Dedifferentiated amniotic fluid mesenchymal stem cell (primary cell): Measurements from ENCODE around the gene GRAMD1A.
"Not testable (repeated sequence)": the region's sequence is repeated elsewhere in the genome, so short reads cannot be mapped to it uniquely, and the experiment has no call there.

ENCODE experiments used
- DNase-seq: peaks from one replicate; pipeline ENCODE4 v3.0.0-alpha.2; 2016; ENCODE audit errors: extremely low spot score

GRAMD1A gene

GRCh38 chr19:35002037-35002535, 2.0 kb downstream of the GRAMD1A start:
- no peak for DNase-seq

GRCh38 chr19:35004517-35005255, 4.6 kb downstream of the GRAMD1A start:
- DNase-seq = no peak

- no peak for DNase-seq
These were observed 5.3 kb downstream of the GRAMD1A start for GRCh38 chr19:35005256-35005977.

GRCh38 chr19:35006007-35006341, 5.9 kb downstream of the GRAMD1A start:
- DNase-seq = not testable (repeated sequence)

- DNase-seq = no peak
These were observed 6.3 kb downstream of the GRAMD1A start for GRCh38 chr19:35006342-35006998.

GRCh38 chr19:35006999-35007365, 6.9 kb downstream of the GRAMD1A start:
- no peak for DNase-seq

GRCh38 chr19:35007427-35007826, 7.3 kb downstream of the GRAMD1A start:
- DNase-seq = not testable (repeated sequence)

GRCh38 chr19:35008891-35009341, 8.8 kb downstream of the GRAMD1A start:
- DNase-seq = no peak

- no peak for DNase-seq
These were observed 9.6 kb downstream of the GRAMD1A start for GRCh38 chr19:35009424-35010415.

GRCh38 chr19:35011091-35011689, 11.1 kb downstream of the GRAMD1A start:
- DNase-seq = no peak

- DNase-seq = no peak
These were observed 11.9 kb downstream of the GRAMD1A start for GRCh38 chr19:35011737-35012682.

- DNase-seq = no peak
These were observed 13.1 kb downstream of the GRAMD1A start for GRCh38 chr19:35013041-35013819.

- DNase-seq = no peak
These were observed 14.0 kb downstream of the GRAMD1A start for GRCh38 chr19:35013820-35014754.

GRCh38 chr19:35014774-35015173, 14.7 kb downstream of the GRAMD1A start:
- DNase-seq = not testable (repeated sequence)

- DNase-seq = no peak
These were observed 15.3 kb downstream of the GRAMD1A start for GRCh38 chr19:35015270-35015953.

- DNase-seq = no peak
These were observed 15.8 kb downstream of the GRAMD1A start for GRCh38 chr19:35015954-35016351.

GRCh38 chr19:35017507-35017906, 17.4 kb downstream of the GRAMD1A start:
- no peak for DNase-seq
